Esophagus muscularis mucosa (tissue), 4 donors: ENCODE results near the gene PIP5K1B. TPM values are rescaled to one million over a fixed set of nuclear protein-coding genes. Genes with fewer than 3 reads are reported as not detected.

Source experiments
- DNase-seq: peaks from one replicate; pipeline ENCODE4 v3.0.0-alpha.2; 2017; ENCODE audit errors: extremely low spot score
- H3K27ac ChIP-seq, 4 donors: fragments of 200-600 bp; sonication (generic); replicated peaks in 1 of 4; 1 replicate in 3 of 4; 2 replicates in 1 of 4; pipeline ENCODE4 v1.5.1; 2016 to 2019; ENCODE audit warnings: mild to moderate bottlenecking in 1 of 4
- H3K27me3 ChIP-seq, 4 donors: fragments of 200-600 bp; sonication (generic); one replicate each; pipeline versions ENCODE4 v1.5.1 to v1.6.0; 2016 to 2019
- H3K36me3 ChIP-seq, 4 donors: fragments of 200-600 bp; sonication (generic); one replicate each; pipeline ENCODE4 v1.5.1; 2016 to 2019
- H3K4me1 ChIP-seq, 4 donors: fragments of 200-600 bp; sonication (generic); one replicate each; pipeline ENCODE4 v1.5.1; 2016 to 2019
- H3K4me3 ChIP-seq, 4 donors: fragments of 200-600 bp; sonication (generic); 1 replicate in 2 of 4; 2 replicates in 2 of 4; pipeline ENCODE4 v1.5.1; 2016 to 2019; ENCODE audit warnings: mild to moderate bottlenecking in 4 of 4, moderate library complexity in 1 of 4
- H3K9me3 ChIP-seq, 4 donors: fragments of 200-600 bp; sonication (generic); 1 replicate in 3 of 4; 2 replicates in 1 of 4; pipeline ENCODE4 v1.5.1; 2016 to 2019
- EP300 ChIP-seq: sonication (generic); formaldehyde crosslinking; IDR thresholded peaks from one replicate; pipeline ENCODE4 v1.6.1; 2017; ENCODE audit warnings: antibody characterized with exemption
- POLR2A ChIP-seq: fragments of 450-650 bp; IDR thresholded peaks from one replicate; pipeline ENCODE4 v1.6.1; 2017; ENCODE audit warnings: antibody characterized with exemption, moderate library complexity, mild to moderate bottlenecking, low read depth
- POLR2AphosphoS5 ChIP-seq, 2 donors: sonication (generic); formaldehyde crosslinking; IDR thresholded peaks; one replicate each; pipeline ENCODE4 v1.6.1; 2017; ENCODE audit warnings: antibody characterized with exemption in 2 of 2
- WGBS: methylation state at CpG from one replicate; pipeline ENCODE4 v1.1.5; 2018; 5-methylcytosine and 5-hydroxymethylcytosine counted together
- intact Hi-C: fragments of 100-400 bp; cut with DNase I; formaldehyde crosslinking; loops from one replicate; pipeline ENCODE4 v1.15.1; 2023
- total RNA-seq, 4 donors: library from RNA; depleted of rRNA; stranded (reverse); fragments of >200 nt; gene quantifications; one replicate each; pipeline versions ENCODE4 v1.1.0 to v1.2.1, GENCODE V29; 2016
- TF ChIP-seq, protein P1 (sequence below), 3 experiments: fragments of 200-600 bp in 2 of 3; fragments of 450-650 bp in 1 of 3; sonication (generic) in 2 of 3; IDR thresholded peaks; one replicate each; pipeline ENCODE4 v1.5.1; 2017 to 2019; ENCODE audit warnings: antibody characterized with exemption in 3 of 3, mild to moderate bottlenecking in 2 of 3, moderate library complexity in 1 of 3

PIP5K1B gene
- total RNA-seq, 4 donors from 2014 or later, result 0.42 to 1.7 (median 1.2) TPM

DNA sequence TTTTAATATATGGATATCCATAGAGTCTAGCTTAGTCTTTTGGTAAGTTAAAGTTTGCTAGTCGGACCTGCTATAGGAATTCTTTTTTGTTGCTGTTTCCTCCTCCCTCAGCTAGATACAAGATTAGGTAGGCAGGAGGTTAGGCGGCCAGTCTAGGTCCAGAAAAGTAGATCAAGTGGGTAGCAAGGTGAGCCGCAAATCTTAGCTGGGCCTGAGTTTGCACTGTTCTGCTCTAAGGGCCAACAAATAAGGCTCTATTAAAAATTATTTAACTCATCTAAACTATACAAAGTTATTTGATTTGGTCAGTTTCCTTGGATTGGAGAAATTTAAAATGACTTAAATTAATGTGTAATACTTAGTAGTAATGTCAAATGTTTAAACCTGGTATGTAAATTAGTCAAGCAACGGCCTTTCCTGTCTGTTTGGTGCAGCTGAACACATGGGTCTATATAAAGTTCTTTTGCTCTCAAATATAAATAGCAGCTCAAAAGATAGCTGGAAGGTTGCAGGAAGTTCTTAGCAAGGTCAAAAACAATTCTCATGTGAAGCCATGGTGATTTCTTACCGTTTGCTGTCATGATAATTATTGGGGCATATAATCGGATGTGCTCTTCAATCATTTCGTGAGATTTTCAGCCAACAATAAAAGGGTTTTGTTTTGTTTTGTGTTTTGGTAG, 236.9 kb downstream of the PIP5K1B start:
- TF ChIP-seq POLR2AphosphoS5 (IDR thresholded peaks at IDR 0.05), result no peak
- TF ChIP-seq POLR2A, result no peak
- TF ChIP-seq, protein P1, sequence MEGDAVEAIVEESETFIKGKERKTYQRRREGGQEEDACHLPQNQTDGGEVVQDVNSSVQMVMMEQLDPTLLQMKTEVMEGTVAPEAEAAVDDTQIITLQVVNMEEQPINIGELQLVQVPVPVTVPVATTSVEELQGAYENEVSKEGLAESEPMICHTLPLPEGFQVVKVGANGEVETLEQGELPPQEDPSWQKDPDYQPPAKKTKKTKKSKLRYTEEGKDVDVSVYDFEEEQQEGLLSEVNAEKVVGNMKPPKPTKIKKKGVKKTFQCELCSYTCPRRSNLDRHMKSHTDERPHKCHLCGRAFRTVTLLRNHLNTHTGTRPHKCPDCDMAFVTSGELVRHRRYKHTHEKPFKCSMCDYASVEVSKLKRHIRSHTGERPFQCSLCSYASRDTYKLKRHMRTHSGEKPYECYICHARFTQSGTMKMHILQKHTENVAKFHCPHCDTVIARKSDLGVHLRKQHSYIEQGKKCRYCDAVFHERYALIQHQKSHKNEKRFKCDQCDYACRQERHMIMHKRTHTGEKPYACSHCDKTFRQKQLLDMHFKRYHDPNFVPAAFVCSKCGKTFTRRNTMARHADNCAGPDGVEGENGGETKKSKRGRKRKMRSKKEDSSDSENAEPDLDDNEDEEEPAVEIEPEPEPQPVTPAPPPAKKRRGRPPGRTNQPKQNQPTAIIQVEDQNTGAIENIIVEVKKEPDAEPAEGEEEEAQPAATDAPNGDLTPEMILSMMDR (IDR thresholded peaks at IDR 0.05), result no peak
- TF ChIP-seq EP300, result no peak
- Histone ChIP-seq H3K4me3 (no peak overlapping the region), H3K27me3 (no peaks in the 10 kb centered on the region), H3K9me3 (no peaks in the 10 kb centered on the region), H3K36me3 (no peaks in the 10 kb centered on the region), H3K27ac (no peak overlapping the region), H3K4me1 (peaks cover 0 to 5% (median 0%) of the 10 kb centered on the region in 4 donors)
- intact Hi-C loops, result no loop called here
- no peak for DNase-seq
- WGBS, result 86% methylated on average over 7 of the region's 7 CpGs

DNA sequence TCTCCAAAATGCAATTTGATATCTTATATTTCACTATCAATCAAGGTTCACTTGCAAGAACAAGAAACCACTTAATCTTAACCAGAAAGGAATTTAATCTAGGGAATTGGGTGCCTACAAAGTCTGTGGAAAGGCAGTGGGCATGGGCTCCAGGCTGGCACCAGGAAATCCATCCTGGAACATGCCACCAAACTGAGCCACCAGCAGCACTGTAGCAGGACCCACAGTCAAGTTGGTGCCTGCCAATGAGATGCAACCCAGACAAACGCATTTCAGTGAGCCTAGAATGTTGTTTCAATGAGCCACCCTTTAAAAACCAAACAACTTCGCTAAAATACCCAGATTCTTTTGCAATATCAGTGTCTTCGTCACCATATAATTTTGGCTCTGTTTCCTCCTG, 237.8 kb downstream of the PIP5K1B start:
- Histone ChIP-seq H3K27ac (no peak overlapping the region), H3K36me3 (no peaks in the 10 kb centered on the region), H3K9me3 (no peaks in the 10 kb centered on the region), H3K4me1 (peaks cover 0 to 5% (median 0%) of the 10 kb centered on the region in 4 donors), H3K27me3 (no peaks in the 10 kb centered on the region), H3K4me3 (no peak overlapping the region)
- TF ChIP-seq POLR2AphosphoS5 (IDR thresholded peaks at IDR 0.05) (no peak), POLR2A (no peak), EP300 (no peak)
- TF ChIP-seq, protein P1 (IDR thresholded peaks at IDR 0.05), result no peak
- DNase-seq, result no peak
- 72% methylated on average over 3 of the region's 3 CpGs for WGBS
- intact Hi-C loops, result no loop called here

DNA sequence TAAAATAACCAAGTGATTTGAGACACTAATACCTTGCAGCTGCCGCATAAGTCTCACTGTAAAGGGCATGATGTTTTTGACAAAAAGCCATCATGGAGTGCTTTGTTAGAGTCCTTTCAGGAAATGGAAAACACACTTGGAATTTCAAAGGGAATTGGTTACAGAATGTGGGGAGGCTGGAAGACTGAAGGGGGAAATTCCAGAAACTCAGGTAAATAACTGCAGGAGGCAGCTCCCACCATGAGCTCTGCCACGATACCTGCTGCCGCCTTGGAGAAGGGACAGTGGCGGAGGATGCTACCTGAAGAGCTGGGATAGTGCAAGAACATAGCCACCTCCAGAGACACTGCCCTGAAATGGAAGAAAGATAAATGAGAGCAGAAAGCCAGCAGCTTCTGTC, 242.0 kb downstream of the PIP5K1B start:
- Histone ChIP-seq H3K4me1 (no peaks in the 10 kb centered on the region), H3K27me3 (no peaks in the 10 kb centered on the region), H3K9me3 (no peaks in the 10 kb centered on the region), H3K27ac (no peak overlapping the region), H3K36me3 (no peaks in the 10 kb centered on the region), H3K4me3 (no peak overlapping the region)
- TF ChIP-seq EP300 (no peak), POLR2A (no peak), POLR2AphosphoS5 (IDR thresholded peaks at IDR 0.05) (no peak)
- TF ChIP-seq, protein P1 (IDR thresholded peaks at IDR 0.05), result no peak
- 90% methylated on average over 4 of the region's 4 CpGs for WGBS
- DNase-seq, result no peak
- intact Hi-C loops, result no loop called here

DNA sequence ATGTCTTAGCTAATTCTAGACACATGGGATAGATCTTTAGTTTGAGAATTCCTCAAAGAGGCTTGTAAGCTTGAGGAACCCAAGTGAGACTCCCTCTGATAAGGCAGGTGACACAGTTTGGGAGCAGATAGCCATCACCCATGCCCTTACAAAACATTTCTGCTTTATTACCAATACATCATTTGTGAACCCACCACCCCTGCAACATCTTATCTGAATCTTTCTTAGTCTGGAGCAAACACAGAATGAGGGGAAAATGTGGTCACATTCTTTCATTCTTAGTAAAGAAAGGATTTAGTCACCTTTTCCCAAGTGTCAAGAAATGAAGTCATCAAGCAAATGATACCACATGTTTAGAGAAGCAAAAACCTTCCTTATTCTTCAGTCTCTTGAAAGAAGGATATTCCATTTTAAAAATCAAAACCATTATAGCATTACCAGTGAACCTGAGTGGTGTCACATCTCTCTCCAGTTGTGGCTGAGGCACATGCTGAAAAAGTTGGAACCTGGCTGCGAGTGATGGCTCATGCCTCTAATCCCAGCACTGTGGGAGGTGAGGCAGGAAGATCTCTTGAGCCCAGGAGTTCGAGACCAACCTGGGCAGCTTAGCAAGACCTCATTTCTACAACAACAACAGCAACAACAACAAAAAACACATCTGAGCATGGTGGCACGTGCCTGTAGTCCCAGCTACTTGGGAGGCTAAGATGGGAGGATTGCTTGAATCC, 243.0 kb downstream of the PIP5K1B start:
- intact Hi-C loops, result no loop called here
- no peak for TF ChIP-seq POLR2AphosphoS5 (IDR thresholded peaks at IDR 0.05)
- no peak for TF ChIP-seq EP300
- no peak for TF ChIP-seq POLR2A
- TF ChIP-seq, protein P1 (IDR thresholded peaks at IDR 0.05), result no peak

More for the DNA sequence above, 243.0 kb downstream of the PIP5K1B start:
- DNase-seq, result no peak
- WGBS, result 79% methylated on average over 2 of the region's 3 CpGs
- Histone ChIP-seq H3K4me3 (no peak overlapping the region), H3K27ac (no peak overlapping the region), H3K9me3 (no peaks in the 10 kb centered on the region), H3K27me3 (no peaks in the 10 kb centered on the region), H3K4me1 (no peaks in the 10 kb centered on the region), H3K36me3 (no peaks in the 10 kb centered on the region)
